ENCODE measurements around the gene NFKBIZ. TPM values are rescaled to one million over a fixed set of nuclear protein-coding genes. Genes with fewer than 3 reads are reported as not detected.
"Not testable (repeated sequence)": the region's sequence is repeated elsewhere in the genome, so short reads cannot be mapped to it uniquely, and the experiment has no call there.

The NFKBIZ gene
- total RNA-seq, 2 donors from 2014 or later: 206 to 225 TPM

- Histone ChIP-seq H3K9me3 (no peaks in the 10 kb centered on the region), H3K36me3 (peaks cover 29% of the 10 kb centered on the region), H3K27ac (no peak overlapping the region), H3K4me3 (no peak overlapping the region), H3K27me3 (replicated peaks; ENCODE audit: insufficient read depth) (no peaks in the 10 kb centered on the region), H3K4me1 (ENCODE audit: control insufficient read depth in 1 of 2, low read depth in 2 of 2) (peaks cover 9 to 15% of the 10 kb centered on the region in 2 donors)
- no peak for TF ChIP-seq CTCF (IDR thresholded peaks at IDR 0.05)
- DNase-seq (ENCODE audit: low spot score) (no peak), ATAC-seq (ENCODE audit: insufficient number of reproducible peaks, low FRiP score, low read depth) (no peak)
Measured at GRCh38 chr3:101862416-101863165, 13.3 kb downstream of the NFKBIZ start.

- peaks cover 4 to 15% of the 10 kb centered on the region in 2 donors for H3K4me1 ChIP-seq (ENCODE audit: control insufficient read depth in 1 of 2, low read depth in 2 of 2)
- H3K36me3 ChIP-seq; ATAC-seq (ENCODE audit: insufficient number of reproducible peaks, low FRiP score, low read depth); H3K27ac ChIP-seq; H3K9me3 ChIP-seq; H3K4me3 ChIP-seq; DNase-seq (ENCODE audit: low spot score); H3K27me3 ChIP-seq (replicated peaks; ENCODE audit: insufficient read depth): not testable (repeated sequence)
Measured at GRCh38 chr3:101864926-101865325, 15.6 kb downstream of the NFKBIZ start.

GRCh38 chr3:101865751-101866509 lies 16.6 kb downstream of the NFKBIZ start:
- ATAC-seq (ENCODE audit: insufficient number of reproducible peaks, low FRiP score, low read depth) (no peak), DNase-seq (ENCODE audit: low spot score) (no peak)
- Histone ChIP-seq H3K27ac (no peak overlapping the region), H3K27me3 (replicated peaks; ENCODE audit: insufficient read depth) (no peaks in the 10 kb centered on the region), H3K36me3 (peaks cover 6% of the 10 kb centered on the region), H3K9me3 (no peaks in the 10 kb centered on the region), H3K4me3 (no peak overlapping the region), H3K4me1 (ENCODE audit: control insufficient read depth in 1 of 2, low read depth in 2 of 2) (peaks cover 4 to 15% of the 10 kb centered on the region in 2 donors)
- TF ChIP-seq CTCF (IDR thresholded peaks at IDR 0.05): no peak

- H3K9me3 ChIP-seq: no peaks in the 10 kb centered on the region
- ATAC-seq (ENCODE audit: insufficient number of reproducible peaks, low FRiP score, low read depth) (no peak), DNase-seq (ENCODE audit: low spot score) (no peak)
- TF ChIP-seq CTCF (IDR thresholded peaks at IDR 0.05): no peak
- no peak overlapping the region for H3K4me3 ChIP-seq
- no peaks in the 10 kb centered on the region for H3K27me3 ChIP-seq (replicated peaks; ENCODE audit: insufficient read depth)
- H3K36me3 ChIP-seq: no peaks in the 10 kb centered on the region
- peaks cover 4 to 15% of the 10 kb centered on the region in 2 donors for H3K4me1 ChIP-seq (ENCODE audit: control insufficient read depth in 1 of 2, low read depth in 2 of 2)
- H3K27ac ChIP-seq: peak overlapping the region in 1 of 2 donors; percentile 16
Measured at GRCh38 chr3:101867511-101867910, 18.2 kb downstream of the NFKBIZ start.

- Histone ChIP-seq H3K4me1 (ENCODE audit: control insufficient read depth in 1 of 2, low read depth in 2 of 2) (peaks cover 4 to 15% of the 10 kb centered on the region in 2 donors), H3K9me3 (no peaks in the 10 kb centered on the region), H3K36me3 (no peaks in the 10 kb centered on the region), H3K4me3 (no peak overlapping the region), H3K27me3 (replicated peaks; ENCODE audit: insufficient read depth) (no peaks in the 10 kb centered on the region), H3K27ac (peak overlapping the region in 1 of 2 donors; percentile 16)
- no peak for ATAC-seq (ENCODE audit: insufficient number of reproducible peaks, low FRiP score, low read depth)
- no peak for DNase-seq (ENCODE audit: low spot score)
- TF ChIP-seq CTCF (IDR thresholded peaks at IDR 0.05): no peak
Measured at GRCh38 chr3:101867996-101868395, 18.7 kb downstream of the NFKBIZ start.

Data from thoracic aorta (tissue), 2 donors.